ENCODE results near the gene EGLN2.
"Not testable (repeated sequence)": the region's sequence is repeated elsewhere in the genome, so short reads cannot be mapped to it uniquely, and the experiment has no call there.

The EGLN2 gene

GRCh38 chr19:40813182-40813581 lies 14.2 kb downstream of the EGLN2 start:
- H3K4me3 ChIP-seq (ENCODE audit: low read length): no peak overlapping the region

GRCh38 chr19:40815223-40815622 lies 16.2 kb downstream of the EGLN2 start:
- no peaks in the 10 kb centered on the region for H3K9me3 ChIP-seq (ENCODE audit: control insufficient read depth, low read length)
- peaks cover 18% of the 10 kb centered on the region for H3K4me1 ChIP-seq (ENCODE audit: control insufficient read depth, insufficient read depth, low read length)
- no peak overlapping the region for H3K4me3 ChIP-seq (ENCODE audit: low read length)
- peaks cover 4% of the 10 kb centered on the region for H3K27me3 ChIP-seq (ENCODE audit: control insufficient read depth, insufficient read depth, low read length)
- no peak overlapping the region for H3K9ac ChIP-seq (ENCODE audit: low read length)
- H3K36me3 ChIP-seq (ENCODE audit: control insufficient read depth, insufficient read depth, low read length): no peaks in the 10 kb centered on the region

More at GRCh38 chr19:40813182-40813581, 14.2 kb downstream of the EGLN2 start:
- H3K36me3 ChIP-seq (ENCODE audit: control insufficient read depth, insufficient read depth, low read length): peaks cover 3% of the 10 kb centered on the region
- H3K9ac ChIP-seq (ENCODE audit: low read length): no peak overlapping the region
- no peaks in the 10 kb centered on the region for H3K9me3 ChIP-seq (ENCODE audit: control insufficient read depth, low read length)
- peaks cover 14% of the 10 kb centered on the region for H3K4me1 ChIP-seq (ENCODE audit: control insufficient read depth, insufficient read depth, low read length)
- peaks cover 4% of the 10 kb centered on the region for H3K27me3 ChIP-seq (ENCODE audit: control insufficient read depth, insufficient read depth, low read length)

DNA sequence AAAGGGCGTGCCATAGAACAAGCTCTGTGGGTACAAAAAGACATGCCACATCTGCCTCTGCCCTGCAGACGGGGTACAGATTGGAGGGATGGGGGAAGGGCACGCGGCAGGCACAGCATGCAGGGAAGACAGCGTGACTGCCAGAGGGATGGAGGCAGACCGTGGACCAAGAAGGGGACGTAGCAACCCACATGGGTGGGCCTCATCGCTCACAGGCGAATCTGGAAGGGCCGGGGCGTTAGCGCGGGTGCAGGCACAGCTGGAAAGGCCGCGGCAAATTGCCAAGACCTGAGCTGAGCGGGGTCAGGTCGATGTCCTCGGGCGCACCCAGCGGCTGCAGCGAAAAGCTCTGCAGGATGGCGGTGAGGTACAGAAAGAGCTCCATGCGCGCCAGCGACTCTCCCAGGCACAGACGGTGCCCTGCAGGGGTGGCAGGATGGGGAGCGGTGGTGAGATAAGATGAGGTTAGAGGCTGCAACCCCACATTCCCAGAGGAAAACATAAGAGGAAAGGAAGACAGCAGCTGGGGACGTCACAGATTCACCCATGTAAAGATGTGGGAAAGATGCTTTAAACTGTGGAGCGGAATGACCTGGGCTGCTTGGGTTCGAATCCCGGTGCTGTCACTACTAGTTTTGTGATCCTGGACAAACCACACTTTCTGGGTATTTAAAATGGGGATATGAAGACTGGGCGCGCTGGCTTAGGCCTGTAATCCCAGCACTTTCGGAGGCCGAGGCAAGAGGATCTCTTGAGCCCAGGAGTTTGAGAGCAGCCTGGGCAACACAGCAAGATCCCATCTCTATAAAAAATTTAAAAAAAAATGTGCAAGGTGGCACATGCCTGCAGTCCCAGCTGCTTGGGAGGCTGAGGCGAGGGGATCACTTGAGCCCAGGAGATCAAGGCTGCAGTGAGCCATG lies 19.7 kb downstream of the EGLN2 start:
- H3K9me3 ChIP-seq (ENCODE audit: control insufficient read depth, low read length); H3K27me3 ChIP-seq (ENCODE audit: control insufficient read depth, insufficient read depth, low read length); H3K9ac ChIP-seq (ENCODE audit: low read length); H3K4me3 ChIP-seq (ENCODE audit: low read length); H3K36me3 ChIP-seq (ENCODE audit: control insufficient read depth, insufficient read depth, low read length): not testable (repeated sequence)
- peaks cover 15% of the 10 kb centered on the region for H3K4me1 ChIP-seq (ENCODE audit: control insufficient read depth, insufficient read depth, low read length)

DNA sequence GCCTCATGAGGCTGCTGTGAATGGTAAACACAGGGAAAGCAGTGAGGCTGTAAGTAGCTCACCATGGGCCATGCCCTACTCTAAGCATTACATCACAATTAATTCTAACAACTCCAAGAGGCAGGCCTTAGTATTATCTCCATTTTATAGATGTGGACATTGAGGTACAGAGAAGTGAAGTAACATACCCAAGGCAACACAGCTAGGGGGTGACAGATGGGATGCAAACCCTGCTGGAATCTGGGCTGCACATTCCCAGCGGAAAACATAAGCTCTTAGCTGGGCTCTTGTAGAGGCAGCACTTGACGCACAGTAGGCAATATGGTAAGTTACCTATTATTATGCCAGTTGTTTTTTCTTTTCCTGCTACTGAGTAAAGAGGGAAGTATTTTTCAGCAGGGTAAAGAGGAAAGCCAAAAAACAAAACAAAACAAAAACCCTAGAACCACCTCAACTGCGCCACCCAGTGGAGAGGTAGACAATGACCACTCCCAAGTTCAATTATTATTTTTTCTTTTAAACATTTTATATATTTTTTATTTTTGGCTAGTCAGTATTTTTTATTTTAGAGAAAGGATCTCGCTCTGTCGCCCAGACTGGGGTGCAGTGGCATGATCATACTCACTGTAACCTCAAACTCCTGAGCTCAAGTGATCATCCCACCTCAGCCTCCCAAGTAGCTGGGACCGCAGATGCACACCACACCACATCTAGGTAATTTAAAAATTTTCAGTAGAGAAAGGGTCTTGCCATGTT lies 20.7 kb downstream of the EGLN2 start:
- H3K4me1 ChIP-seq (ENCODE audit: control insufficient read depth, insufficient read depth, low read length): peaks cover 19% of the 10 kb centered on the region
- H3K27me3 ChIP-seq (ENCODE audit: control insufficient read depth, insufficient read depth, low read length); H3K9me3 ChIP-seq (ENCODE audit: control insufficient read depth, low read length); H3K4me3 ChIP-seq (ENCODE audit: low read length); H3K9ac ChIP-seq (ENCODE audit: low read length); H3K36me3 ChIP-seq (ENCODE audit: control insufficient read depth, insufficient read depth, low read length): not testable (repeated sequence)

DNA sequence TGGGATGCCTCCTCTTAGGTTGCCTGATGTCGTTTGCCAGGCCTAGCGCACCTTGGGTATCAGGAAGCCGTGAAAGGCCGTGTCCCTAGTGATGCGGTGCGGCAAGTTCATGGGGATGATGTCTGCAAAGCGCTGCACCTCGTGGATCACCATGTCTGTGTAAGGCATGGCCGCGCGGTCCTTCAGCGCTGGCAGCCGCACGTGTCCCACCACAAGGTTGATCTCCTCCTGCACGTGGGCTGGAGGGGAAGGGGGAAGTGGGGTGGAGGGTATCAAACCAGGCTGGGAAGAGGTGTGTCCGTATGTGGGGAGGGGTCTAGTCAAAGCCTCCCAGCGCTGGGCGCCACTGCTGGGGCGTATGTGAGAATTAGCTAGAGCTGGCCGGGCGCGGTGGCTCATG lies 23.2 kb downstream of the EGLN2 start:
- H3K9me3 ChIP-seq (ENCODE audit: control insufficient read depth, low read length): no peaks in the 10 kb centered on the region
- H3K4me1 ChIP-seq (ENCODE audit: control insufficient read depth, insufficient read depth, low read length): peaks cover 19% of the 10 kb centered on the region
- no peak overlapping the region for H3K9ac ChIP-seq (ENCODE audit: low read length)
- H3K36me3 ChIP-seq (ENCODE audit: control insufficient read depth, insufficient read depth, low read length): no peaks in the 10 kb centered on the region
- H3K27me3 ChIP-seq (ENCODE audit: control insufficient read depth, insufficient read depth, low read length): no peaks in the 10 kb centered on the region
- H3K4me3 ChIP-seq (ENCODE audit: low read length): no peak overlapping the region

GRCh38 chr19:40822704-40823553 lies 23.9 kb downstream of the EGLN2 start:
- not testable (repeated sequence) for H3K27me3 ChIP-seq (ENCODE audit: control insufficient read depth, insufficient read depth, low read length); H3K9me3 ChIP-seq (ENCODE audit: control insufficient read depth, low read length); H3K36me3 ChIP-seq (ENCODE audit: control insufficient read depth, insufficient read depth, low read length); H3K4me3 ChIP-seq (ENCODE audit: low read length); H3K9ac ChIP-seq (ENCODE audit: low read length)
- H3K4me1 ChIP-seq (ENCODE audit: control insufficient read depth, insufficient read depth, low read length): peaks cover 19% of the 10 kb centered on the region

DNA sequence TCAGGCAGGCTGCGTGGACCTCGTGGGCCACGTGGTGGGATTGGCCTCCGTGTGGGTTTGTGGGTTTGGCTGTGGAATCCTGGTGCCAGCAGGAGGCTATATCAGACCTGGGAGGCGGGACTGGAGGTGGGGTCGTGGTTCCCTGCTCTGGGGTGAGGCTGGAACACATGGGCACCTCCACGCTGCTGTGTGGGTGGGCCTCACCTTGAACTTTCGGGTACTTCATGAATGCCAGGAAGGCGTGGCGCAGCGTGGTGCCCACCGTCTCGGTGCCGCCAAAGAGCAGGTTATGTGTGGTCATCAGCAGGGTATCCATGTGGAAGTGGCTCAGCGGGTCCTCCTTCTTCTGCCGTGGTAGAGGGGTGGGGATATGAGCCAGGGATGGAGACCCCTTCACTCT lies 25.9 kb downstream of the EGLN2 start:
- not testable (repeated sequence) for H3K4me3 ChIP-seq (ENCODE audit: low read length); H3K27me3 ChIP-seq (ENCODE audit: control insufficient read depth, insufficient read depth, low read length)

GRCh38 chr19:40825460-40826095 lies 26.6 kb downstream of the EGLN2 start:
- H3K4me1 ChIP-seq (ENCODE audit: control insufficient read depth, insufficient read depth, low read length): peaks cover 11% of the 10 kb centered on the region
- not testable (repeated sequence) for H3K27me3 ChIP-seq (ENCODE audit: control insufficient read depth, insufficient read depth, low read length); H3K9me3 ChIP-seq (ENCODE audit: control insufficient read depth, low read length); H3K36me3 ChIP-seq (ENCODE audit: control insufficient read depth, insufficient read depth, low read length); H3K4me3 ChIP-seq (ENCODE audit: low read length); H3K9ac ChIP-seq (ENCODE audit: low read length)

More for the DNA sequence above, 25.9 kb downstream of the EGLN2 start:
- H3K9ac ChIP-seq (ENCODE audit: low read length); H3K36me3 ChIP-seq (ENCODE audit: control insufficient read depth, insufficient read depth, low read length); H3K9me3 ChIP-seq (ENCODE audit: control insufficient read depth, low read length): not testable (repeated sequence)
- peaks cover 11% of the 10 kb centered on the region for H3K4me1 ChIP-seq (ENCODE audit: control insufficient read depth, insufficient read depth, low read length)

- not testable (repeated sequence) for H3K4me3 ChIP-seq (ENCODE audit: low read length); H3K36me3 ChIP-seq (ENCODE audit: control insufficient read depth, insufficient read depth, low read length); H3K9me3 ChIP-seq (ENCODE audit: control insufficient read depth, low read length); H3K27me3 ChIP-seq (ENCODE audit: control insufficient read depth, insufficient read depth, low read length); H3K9ac ChIP-seq (ENCODE audit: low read length)
- H3K4me1 ChIP-seq (ENCODE audit: control insufficient read depth, insufficient read depth, low read length): peaks cover 11% of the 10 kb centered on the region
Observed at GRCh38 chr19:40826312-40826698, 27.3 kb downstream of the EGLN2 start.

DNA sequence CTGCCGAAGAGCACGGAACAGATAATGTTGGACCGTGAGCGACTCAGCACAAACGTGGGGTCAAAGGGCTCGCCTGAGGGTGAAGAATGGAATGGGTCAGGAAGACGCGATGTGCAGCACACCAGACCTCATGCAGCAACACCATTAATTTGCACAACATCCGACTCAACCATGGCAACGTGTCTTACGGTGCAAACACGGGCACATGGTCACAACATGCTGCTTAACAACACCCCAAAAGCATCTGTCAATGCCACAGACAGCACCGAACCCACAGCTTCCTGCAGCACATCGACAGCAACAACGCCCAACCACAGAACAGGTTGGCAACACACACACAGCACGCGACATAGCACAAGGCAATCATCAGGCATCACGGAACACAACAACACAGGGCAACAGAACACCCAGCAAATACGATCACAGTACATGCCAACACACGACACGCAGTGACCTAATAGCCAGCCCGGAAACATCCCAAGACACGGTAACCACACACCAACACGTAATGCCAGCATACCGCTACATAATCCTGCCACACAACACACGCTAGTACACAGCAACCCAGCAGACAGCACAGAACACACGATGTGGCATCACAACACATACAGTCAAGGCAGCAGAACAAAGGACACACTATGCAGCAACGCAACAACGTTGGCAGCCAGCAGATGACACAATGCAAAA lies 27.9 kb downstream of the EGLN2 start:
- not testable (repeated sequence) for H3K9me3 ChIP-seq (ENCODE audit: control insufficient read depth, low read length); H3K4me3 ChIP-seq (ENCODE audit: low read length); H3K36me3 ChIP-seq (ENCODE audit: control insufficient read depth, insufficient read depth, low read length); H3K9ac ChIP-seq (ENCODE audit: low read length); H3K27me3 ChIP-seq (ENCODE audit: control insufficient read depth, insufficient read depth, low read length)
- peaks cover 11% of the 10 kb centered on the region for H3K4me1 ChIP-seq (ENCODE audit: control insufficient read depth, insufficient read depth, low read length)

Data from mucosa of stomach (tissue), 1 donor.